Measurements from ENCODE around the gene TNPO2. TPM values are rescaled to one million over a fixed set of nuclear protein-coding genes. Genes with fewer than 3 reads are reported as not detected.

Gene TNPO2
- total and polyA plus RNA-seq, 2 of the 13 experiments (the other 11 are each of a cell fraction or from before 2014, with no cell fraction given): 31.7 to 61.0 TPM

GRCh38 chr19:12660980-12661379, 62.8 kb downstream of the TNPO2 start:
- Histone ChIP-seq H3K27me3 (ENCODE audit: control insufficient read depth in 1 of 2, insufficient read depth in 2 of 2, low read length in 2 of 2) (no peaks in the 10 kb centered on the region), H2AFZ (ENCODE audit: low read length) (no peak overlapping the region), H4K20me1 (ENCODE audit: insufficient read depth, low read length) (no peaks in the 10 kb centered on the region), H3K9ac (ENCODE audit: insufficient read depth, low read depth, low read length) (no peak overlapping the region), H3K9me3 (ENCODE audit: low read length) (no peaks in the 10 kb centered on the region), H3K36me3 (replicated peaks in 1 of 2; ENCODE audit: control insufficient read depth in 1 of 2, insufficient read depth in 2 of 2, low read length in 2 of 2) (peaks cover 0 to 11% of the 10 kb centered on the region in 2 experiments; a peak in 3 of 5 replicates), H3K4me2 (ENCODE audit: low read depth, low read length) (no peak overlapping the region), H3K27ac (ENCODE audit: extremely low read length, insufficient read depth, low read length) (no peak overlapping the region), H3K4me1 (ENCODE audit: insufficient read depth, low read length) (peaks cover 14% of the 10 kb centered on the region), H3K79me2 (ENCODE audit: insufficient read depth, low read length) (no peaks in the 10 kb centered on the region), H3K4me3 (replicated peaks in 1 of 3; ENCODE audit: insufficient read depth in 1 of 3, low read depth in 2 of 3, low read length in 3 of 3) (no peak overlapping the region)
- intact Hi-C loops (cut with micrococcal nuclease; ENCODE audit: unreplicated experiment) (no loop called here), in situ Hi-C loops (cut with HindIII; ENCODE audit: extremely low pct_ligation_motif_present, low pct_unique_long_range_greater_than_20kb) (no loop called here)
- no peak for DNase-seq (ENCODE audit: low spot score)
- WGBS (ENCODE audit: low lambda C conversion rate): 95% methylated on average over 12 of the region's 12 CpGs
- POLR2A ChIA-PET: interaction anchor here (0.7 kb wide), 1 partner anchor 456 kb away, joined by 3 read pairs; no protein-coding TSS in a partner anchor
- BruUV-seq (replicated peaks): no TSS peak
- ATAC-seq: no peak
- TF ChIP-seq ARID4A (CRISPR knock-in tag; IDR thresholded peaks at IDR 0.05; ENCODE audit: borderline replicate concordance) (no peak), CEBPB (IDR thresholded peaks at IDR 0.05; ENCODE audit: borderline replicate concordance, low read depth, low read length) (no peak), PHF21A (CRISPR knock-in tag; IDR thresholded peaks at IDR 0.05) (no peak), SMARCE1 (IDR thresholded peaks at IDR 0.05; ENCODE audit: borderline replicate concordance) (no peak), ZNF350 (CRISPR knock-in tag; IDR thresholded peaks at IDR 0.05; ENCODE audit: borderline replicate concordance, low read depth) (no peak), ZNF253 (CRISPR knock-in tag; IDR thresholded peaks at IDR 0.05; ENCODE audit: borderline replicate concordance) (no peak)
- TF ChIP-seq, protein P1, sequence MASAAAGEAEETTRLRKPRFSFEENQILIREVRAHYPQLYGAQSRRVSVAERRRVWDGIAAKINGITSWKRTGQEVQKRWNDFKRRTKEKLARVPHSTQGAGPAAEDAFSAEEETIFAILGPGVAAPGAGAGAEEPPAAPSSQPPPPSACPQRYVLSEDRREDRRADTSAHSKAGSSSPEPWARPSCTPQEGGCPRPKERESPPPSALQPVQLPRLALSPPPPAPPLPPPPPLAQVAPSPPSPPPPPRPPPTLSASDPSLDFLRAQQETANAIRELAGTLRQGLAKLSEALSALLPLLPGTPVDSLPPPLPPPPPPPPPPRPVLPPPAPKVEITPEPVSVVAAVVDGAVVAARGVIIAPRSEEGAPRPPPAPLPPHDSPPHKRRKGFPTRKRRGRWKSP (CRISPR knock-in tag; IDR thresholded peaks at IDR 0.05): no peak
- CTCF ChIA-PET (ENCODE audit: low intra/inter-chr PET ratio, low total read pairs): no interaction called here
- FAIRE-seq: no peak
